H54 (cell line): ENCODE results near the gene OTOR.

Experiments
- DNase-seq: peaks from one replicate; pipeline ENCODE4 v3.0.0; 2011; ENCODE audit warnings: low spot score, mixed read lengths; ENCODE audit not compliant: insufficient read length
- FAIRE-seq: peaks from 3 replicates; lab custom pipeline; 2011; peaks lifted over from hg19 to GRCh38; lab: Jason Lieb, UNC
- POLR2A ChIP-seq: IDR thresholded peaks from 2 replicates; pipeline ENCODE4 v1.6.1; 2011; ENCODE audit warnings: low read depth, mild to moderate bottlenecking, low read length

Gene OTOR

GRCh38 chr20:16748308-16748900 is at the start of gene OTOR:
Gene OTOR, plus strand, starts transcription at chr20:16748358. Its CDS starts 44 bp downstream, at chr20:16748402.
- no peak for DNase-seq
- no peak for FAIRE-seq
- TF ChIP-seq POLR2A = no peak

GRCh38 chr20:16699293-16699692 is 48.9 kb upstream of the OTOR start:
- no peak for FAIRE-seq

GRCh38 chr20:16701296-16701695 is 46.9 kb upstream of the OTOR start:
- FAIRE-seq = no peak
- no peak for DNase-seq
- TF ChIP-seq POLR2A = no peak

More at GRCh38 chr20:16699293-16699692, 48.9 kb upstream of the OTOR start:
- no peak for DNase-seq
- no peak for TF ChIP-seq POLR2A

- DNase-seq = no peak
- no peak for TF ChIP-seq POLR2A
- no peak for FAIRE-seq
Observed at GRCh38 chr20:16703570-16703969, 44.6 kb upstream of the OTOR start.

GRCh38 chr20:16707674-16708073 is 40.5 kb upstream of the OTOR start:
- DNase-seq (no peak), FAIRE-seq (no peak)
- TF ChIP-seq POLR2A = no peak

- DNase-seq (no peak), FAIRE-seq (no peak)
- no peak for TF ChIP-seq POLR2A
Observed at GRCh38 chr20:16708602-16709001, 39.6 kb upstream of the OTOR start.

- no peak for FAIRE-seq
- no peak for TF ChIP-seq POLR2A
- no peak for DNase-seq
Observed at GRCh38 chr20:16709017-16709416, 39.1 kb upstream of the OTOR start.

GRCh38 chr20:16710781-16711180 is 37.4 kb upstream of the OTOR start:
- DNase-seq (no peak), FAIRE-seq (no peak)
- TF ChIP-seq POLR2A = no peak

GRCh38 chr20:16711661-16712258 is 36.4 kb upstream of the OTOR start:
- DNase-seq (no peak), FAIRE-seq (no peak)
- no peak for TF ChIP-seq POLR2A

GRCh38 chr20:16712511-16712947 is 35.6 kb upstream of the OTOR start:
- no peak for TF ChIP-seq POLR2A
- no peak for FAIRE-seq
- DNase-seq = no peak

- no peak for TF ChIP-seq POLR2A
- FAIRE-seq (no peak), DNase-seq (no peak)
Observed at GRCh38 chr20:16713066-16713465, 35.1 kb upstream of the OTOR start.

- no peak for DNase-seq
- TF ChIP-seq POLR2A = no peak
- FAIRE-seq = no peak
Observed at GRCh38 chr20:16714242-16714641, 33.9 kb upstream of the OTOR start.

GRCh38 chr20:16714751-16715150 is 33.4 kb upstream of the OTOR start:
- DNase-seq (no peak), FAIRE-seq (no peak)
- TF ChIP-seq POLR2A = no peak

GRCh38 chr20:16719421-16719820 is 28.7 kb upstream of the OTOR start:
- DNase-seq (no peak), FAIRE-seq (no peak)
- no peak for TF ChIP-seq POLR2A

GRCh38 chr20:16729080-16729479 is 19.1 kb upstream of the OTOR start:
- no peak for FAIRE-seq
- no peak for DNase-seq
- no peak for TF ChIP-seq POLR2A
